T-helper 9 cell (primary cell): Measurements from ENCODE around the gene TP53AIP1.

Source experiments
- DNase-seq: peaks from one replicate; pipeline ENCODE4 v3.0.0-alpha.2; 2020
- total RNA-seq, 2 donors: gene quantifications; one replicate each; lab custom pipeline; 2026; lab: John Stamatoyannopoulos, UW

TP53AIP1 gene, protein sequence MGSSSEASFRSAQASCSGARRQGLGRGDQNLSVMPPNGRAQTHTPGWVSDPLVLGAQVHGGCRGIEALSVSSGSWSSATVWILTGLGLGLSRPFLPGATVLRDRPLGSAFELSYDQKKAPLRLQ
- 0 to 0.14 reads per million in 2 donors for total RNA-seq

- DNase-seq = no peak
Observed at GRCh38 chr11:128942817-128943427, at the start of gene TP53AIP1. Gene TP53AIP1 (minus strand): TSS chr11:128942871. CDS start chr11:128937818, 5,053 bp downstream.

GRCh38 chr11:128988242-128988970 lies 45.7 kb upstream of the TP53AIP1 start:
- no peak for DNase-seq

GRCh38 chr11:128985880-128986279 lies 43.2 kb upstream of the TP53AIP1 start:
- DNase-seq = no peak

DNA sequence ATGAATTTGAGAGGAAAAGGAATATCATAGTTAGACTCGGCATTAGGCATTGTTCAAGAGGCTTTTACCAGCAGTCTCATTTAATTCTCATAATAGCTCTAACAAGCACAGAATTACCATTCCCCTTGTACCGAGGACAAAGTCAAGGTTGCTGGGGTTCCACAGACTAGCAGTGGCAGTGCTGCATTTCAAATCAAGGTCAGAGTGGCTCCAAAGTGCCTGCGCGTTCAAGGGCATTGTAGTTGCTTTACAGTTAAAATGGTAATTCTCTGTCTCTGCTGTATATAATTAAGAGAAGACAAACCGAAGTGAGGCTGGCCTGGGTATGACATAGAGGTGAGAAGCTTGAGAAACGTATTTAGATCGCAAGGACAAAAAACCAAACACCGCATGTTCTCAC lies 40.4 kb upstream of the TP53AIP1 start:
- DNase-seq = no peak

DNA sequence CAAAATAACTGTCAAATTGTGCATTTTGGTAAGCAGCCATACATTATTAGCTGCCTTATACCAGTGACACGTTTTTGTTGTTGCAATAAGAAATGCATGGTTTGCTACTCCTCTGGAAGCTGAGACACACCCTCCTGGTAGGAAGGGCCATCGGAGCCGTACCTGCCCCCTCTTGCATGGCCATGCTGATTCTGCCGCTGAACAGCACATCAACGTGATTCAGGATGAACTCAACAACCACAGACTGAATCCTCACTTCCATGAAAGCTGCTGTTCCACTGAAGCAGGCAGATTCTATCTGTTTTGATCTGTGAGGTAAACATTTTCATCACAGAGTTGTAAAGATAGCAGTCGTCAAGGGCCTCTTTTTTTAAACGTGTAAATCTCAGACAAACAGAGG lies 38.6 kb upstream of the TP53AIP1 start:
- DNase-seq = no peak

GRCh38 chr11:128970598-128971190 lies 28.0 kb upstream of the TP53AIP1 start:
- no peak for DNase-seq

DNA sequence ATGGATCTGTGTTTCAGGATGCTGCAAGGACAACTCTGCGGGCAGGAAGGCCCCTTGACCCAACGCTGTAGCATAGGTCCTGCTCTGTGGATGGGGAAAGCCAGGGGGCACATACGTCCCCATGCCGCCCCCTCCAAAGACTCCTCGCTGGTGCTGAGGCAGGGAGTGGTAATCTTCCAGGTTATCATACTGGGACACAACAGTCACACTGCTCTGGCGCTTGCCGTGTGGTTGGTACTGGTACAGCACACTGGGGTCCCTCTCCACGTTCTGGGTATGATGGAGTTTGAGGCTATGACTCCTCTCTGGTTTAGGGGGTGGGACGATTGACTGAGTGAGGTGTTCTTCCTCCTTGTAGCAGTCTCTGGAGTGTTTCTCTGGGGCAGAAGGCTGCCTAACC lies 26.2 kb upstream of the TP53AIP1 start:
- no peak for DNase-seq

DNA sequence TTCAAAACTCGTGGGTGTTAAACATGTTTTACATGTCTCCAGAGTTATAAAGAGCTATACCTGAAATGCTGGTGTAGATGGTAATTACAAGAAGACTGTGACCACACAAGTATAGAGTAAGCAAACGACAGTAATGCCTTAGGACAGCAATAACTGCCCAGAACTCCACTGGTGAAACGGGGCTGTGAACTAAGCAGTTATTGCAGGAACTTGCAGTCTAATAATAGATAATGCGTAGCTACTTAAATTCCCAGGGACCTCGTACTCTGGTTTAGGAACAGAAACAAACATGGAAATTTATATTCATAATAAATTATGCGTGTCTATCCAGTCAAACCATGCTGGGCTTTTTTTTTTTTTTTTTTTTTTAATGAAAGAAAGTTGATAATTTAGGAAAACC lies 24.9 kb upstream of the TP53AIP1 start:
- no peak for DNase-seq

GRCh38 chr11:128965485-128965884 lies 22.8 kb upstream of the TP53AIP1 start:
- DNase-seq = no peak

- no peak for DNase-seq
Observed at GRCh38 chr11:128964463-128964930, 21.8 kb upstream of the TP53AIP1 start.

GRCh38 chr11:128963744-128964325 lies 21.2 kb upstream of the TP53AIP1 start:
- no peak for DNase-seq

GRCh38 chr11:128962896-128963295 lies 20.2 kb upstream of the TP53AIP1 start:
- no peak for DNase-seq

GRCh38 chr11:128961645-128962044 lies 19.0 kb upstream of the TP53AIP1 start:
- no peak for DNase-seq

GRCh38 chr11:128957202-128957482 lies 14.5 kb upstream of the TP53AIP1 start:
- DNase-seq = no peak

DNA sequence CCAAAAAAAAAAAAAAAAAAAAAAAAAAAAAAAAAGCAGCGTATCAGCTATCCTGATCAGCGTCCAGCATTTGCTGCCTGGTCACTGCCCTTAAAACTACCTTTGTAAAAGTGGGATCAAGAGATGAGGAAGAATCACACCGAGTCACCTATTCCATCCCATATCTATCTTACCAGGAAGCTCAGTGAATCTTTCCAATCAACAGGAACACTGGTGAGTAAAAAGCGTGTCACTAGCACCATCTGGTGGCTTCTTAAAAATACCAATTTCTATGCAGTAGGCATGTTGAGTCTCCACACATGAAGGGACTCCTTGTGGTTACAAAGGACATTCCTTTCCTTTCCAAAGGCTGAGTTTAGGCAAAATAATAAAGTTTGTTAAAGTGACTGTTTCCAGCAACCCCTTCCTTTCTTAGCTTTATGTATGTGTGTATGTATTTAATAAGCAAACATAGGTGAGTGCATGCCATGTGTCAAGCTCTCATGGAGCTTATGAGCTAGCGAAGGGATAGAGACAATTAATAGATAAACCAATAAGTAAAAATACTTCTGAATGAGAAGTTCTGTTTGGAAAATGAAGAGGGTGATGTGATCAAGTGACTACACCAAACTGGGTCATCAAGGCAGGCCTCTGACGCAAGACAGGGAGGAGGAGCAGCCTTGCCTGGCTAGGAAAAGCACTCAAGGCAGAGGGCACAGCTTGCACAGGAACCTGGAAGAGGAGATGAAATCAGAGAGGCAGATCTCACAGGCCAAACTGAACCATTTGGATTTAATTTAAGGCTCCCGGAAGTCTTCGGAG lies 13.9 kb upstream of the TP53AIP1 start:
- no peak for DNase-seq

DNA sequence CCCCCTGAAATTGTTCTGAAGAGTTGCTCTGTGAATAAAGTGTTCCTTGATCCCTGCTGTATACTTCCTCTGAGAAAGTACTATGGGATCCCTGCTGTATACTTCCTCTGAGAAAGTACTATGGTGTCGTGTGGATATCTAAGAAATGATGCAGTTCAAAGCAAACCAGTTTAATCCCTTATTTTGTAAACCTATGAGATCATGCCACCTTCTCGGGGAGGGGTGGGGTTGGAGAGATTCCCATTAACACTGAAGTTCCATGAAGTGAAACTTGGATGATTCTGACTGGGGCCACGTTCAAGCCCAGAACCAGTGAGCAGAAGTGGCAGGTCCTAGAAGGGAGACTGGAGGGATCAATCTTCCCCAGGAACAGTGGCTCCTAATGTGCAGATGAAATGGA lies 13.0 kb upstream of the TP53AIP1 start:
- no peak for DNase-seq

DNA sequence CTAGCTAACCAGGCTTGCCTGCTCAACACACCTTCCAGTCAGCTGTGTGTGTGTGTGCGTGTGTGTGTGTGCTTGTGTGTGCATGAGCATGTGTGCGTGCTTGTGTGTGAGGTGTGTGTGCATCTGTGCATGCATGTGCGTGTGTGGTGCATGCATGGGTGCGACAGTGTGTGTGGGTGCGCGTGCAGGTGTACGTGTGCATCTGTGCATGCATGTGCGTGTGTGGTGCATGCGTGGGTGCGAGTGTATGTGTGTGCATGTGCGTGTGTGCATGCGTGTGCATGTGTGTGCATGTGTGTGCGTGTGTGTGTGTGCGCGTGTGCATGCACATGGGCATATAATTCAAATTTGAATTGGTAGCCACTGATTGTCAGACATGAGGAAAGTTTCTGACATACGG lies 10.5 kb upstream of the TP53AIP1 start:
- DNase-seq = no peak

DNA sequence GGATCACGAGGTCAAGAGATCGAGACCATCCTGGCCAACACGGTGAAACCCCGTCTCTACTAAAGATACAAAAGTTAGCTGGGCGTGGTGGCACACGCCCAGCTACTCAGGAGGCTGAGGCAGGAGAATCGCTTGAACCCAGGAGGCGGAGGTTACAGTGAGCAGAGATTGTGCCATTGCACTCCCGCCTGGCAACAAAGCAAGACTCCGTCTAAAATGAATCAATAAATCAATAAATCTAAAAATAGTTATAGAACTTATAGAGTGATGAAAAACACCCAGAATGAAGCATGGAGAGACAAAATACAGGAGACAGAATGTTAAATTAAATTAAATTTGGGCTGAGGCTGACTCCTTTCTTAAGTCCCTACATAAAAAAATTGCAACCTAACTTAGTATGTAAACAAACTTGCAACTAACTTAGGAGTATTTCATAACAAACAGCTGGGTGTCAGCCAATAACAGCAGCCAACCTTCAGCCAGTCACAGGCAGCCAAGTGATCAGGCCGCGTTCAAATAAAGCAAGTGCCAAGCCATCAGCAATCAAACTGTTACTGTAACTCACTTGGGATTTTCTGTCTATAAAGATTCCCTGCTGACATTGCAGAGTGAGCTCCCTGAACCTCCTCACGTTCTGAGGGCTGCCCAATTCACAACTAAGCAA lies 7.3 kb upstream of the TP53AIP1 start:
- no peak for DNase-seq

GRCh38 chr11:128948583-128948982 lies 5.9 kb upstream of the TP53AIP1 start:
- no peak for DNase-seq

DNA sequence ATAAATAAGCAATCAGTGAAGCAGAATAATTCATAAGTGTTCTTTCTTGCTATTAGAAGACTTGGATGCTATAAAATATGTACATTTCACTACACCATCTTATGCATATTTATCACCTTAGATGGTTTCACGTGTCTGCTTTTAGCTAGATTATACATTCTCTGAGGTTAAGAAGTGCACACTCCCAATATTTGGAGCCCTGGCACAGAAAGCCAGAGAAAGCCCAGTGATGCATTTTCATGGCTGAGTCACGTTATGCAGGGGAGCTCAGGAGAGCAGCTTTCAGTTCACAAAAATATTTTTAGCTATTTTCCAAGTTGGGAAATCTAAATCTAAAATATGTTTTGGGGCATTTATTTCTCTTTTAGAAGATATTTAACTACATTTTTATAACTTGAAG lies 5.1 kb upstream of the TP53AIP1 start:
- DNase-seq = no peak

DNA sequence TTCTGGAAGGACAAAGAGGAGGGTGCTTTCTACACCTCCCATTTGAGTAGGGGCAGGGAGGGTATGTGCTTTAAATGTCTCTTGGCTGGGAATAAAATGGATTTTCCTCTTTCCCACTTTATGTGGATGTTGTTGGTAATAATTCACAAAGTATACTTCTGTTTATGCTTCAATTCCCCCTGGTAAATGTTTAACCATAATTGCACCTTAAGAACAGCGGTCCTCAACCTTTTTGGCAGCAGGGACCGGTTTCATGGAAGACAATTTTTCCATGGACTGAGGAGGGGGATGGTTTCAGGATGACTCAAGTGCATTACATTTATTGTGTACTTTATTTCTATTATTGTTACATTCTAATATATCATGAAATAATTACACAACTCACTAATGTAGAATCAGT lies 4.0 kb upstream of the TP53AIP1 start:
- no peak for DNase-seq

DNA sequence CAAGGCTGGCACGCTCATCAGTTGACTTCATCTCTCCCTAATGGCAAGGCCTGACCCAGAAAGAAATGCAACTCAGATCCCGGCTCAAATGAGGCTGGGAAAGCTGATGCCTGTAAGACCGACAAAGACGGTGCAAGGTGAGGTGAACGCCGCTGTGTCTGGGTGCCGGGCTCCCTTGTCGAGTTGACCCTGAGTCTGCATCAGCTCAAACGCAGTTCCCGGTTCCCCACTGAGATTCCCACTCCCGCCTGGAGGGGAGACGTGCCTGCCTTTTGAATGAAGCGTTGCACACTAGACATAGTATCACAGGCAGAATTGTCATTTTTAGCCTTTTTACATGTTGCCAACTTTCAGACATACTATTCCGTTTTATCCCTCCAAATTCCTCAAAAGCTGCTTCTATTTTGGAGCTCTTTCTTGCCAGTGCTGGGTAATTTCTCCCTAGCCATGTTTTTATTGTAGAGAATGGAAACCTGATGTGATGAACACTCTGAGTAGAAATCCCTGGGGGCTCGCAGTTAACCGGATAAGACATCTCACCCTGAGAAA lies 831 bp upstream of the TP53AIP1 start:
- DNase-seq = no peak
